Right lobe of liver (tissue), 4 donors: ENCODE results near the gene ARSB.

Experiments
- POLR2A ChIP-seq: fragments of 450-650 bp; IDR thresholded peaks from one replicate; pipeline ENCODE4 v1.6.1; 2017; ENCODE audit warnings: antibody characterized with exemption, mild to moderate bottlenecking
- TF ChIP-seq, protein P1 (sequence below), 4 donors: fragments of 200-600 bp in 3 of 4; fragments of 450-650 bp in 1 of 4; IDR thresholded peaks; one replicate each; pipeline versions ENCODE4 v1.5.1 to v1.8.0; 2016 to 2022; ENCODE audit warnings: antibody characterized with exemption in 4 of 4, mild to moderate bottlenecking in 2 of 4
- donor health status: DM: no; HTN: no; CAD: no.
- donor health status: DM: no; HTN: no; CAD: no.
- donor health status: DM: no; HTN: yes; CAD: no.

DNA sequence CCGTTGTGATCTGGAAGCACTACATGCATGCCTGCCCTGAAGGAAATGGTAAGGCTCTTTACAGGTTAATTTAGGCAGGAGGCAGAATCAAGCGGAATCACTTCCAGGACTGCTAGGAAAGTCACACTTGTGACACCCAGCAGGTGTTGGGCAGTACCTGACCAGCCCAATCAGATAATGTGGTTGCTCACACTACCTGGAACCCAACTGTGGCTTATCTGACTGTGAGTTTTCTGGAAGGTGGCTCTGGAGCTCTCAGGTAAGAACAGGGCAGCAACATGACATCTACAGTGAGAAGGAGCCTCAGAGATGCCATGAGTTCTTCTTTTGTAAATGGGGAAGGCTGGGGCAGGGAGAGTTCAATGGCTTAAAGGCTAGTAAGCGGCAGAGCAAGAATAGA lies 146.4 kb downstream of the ARSB start:
- TF ChIP-seq, protein P1, sequence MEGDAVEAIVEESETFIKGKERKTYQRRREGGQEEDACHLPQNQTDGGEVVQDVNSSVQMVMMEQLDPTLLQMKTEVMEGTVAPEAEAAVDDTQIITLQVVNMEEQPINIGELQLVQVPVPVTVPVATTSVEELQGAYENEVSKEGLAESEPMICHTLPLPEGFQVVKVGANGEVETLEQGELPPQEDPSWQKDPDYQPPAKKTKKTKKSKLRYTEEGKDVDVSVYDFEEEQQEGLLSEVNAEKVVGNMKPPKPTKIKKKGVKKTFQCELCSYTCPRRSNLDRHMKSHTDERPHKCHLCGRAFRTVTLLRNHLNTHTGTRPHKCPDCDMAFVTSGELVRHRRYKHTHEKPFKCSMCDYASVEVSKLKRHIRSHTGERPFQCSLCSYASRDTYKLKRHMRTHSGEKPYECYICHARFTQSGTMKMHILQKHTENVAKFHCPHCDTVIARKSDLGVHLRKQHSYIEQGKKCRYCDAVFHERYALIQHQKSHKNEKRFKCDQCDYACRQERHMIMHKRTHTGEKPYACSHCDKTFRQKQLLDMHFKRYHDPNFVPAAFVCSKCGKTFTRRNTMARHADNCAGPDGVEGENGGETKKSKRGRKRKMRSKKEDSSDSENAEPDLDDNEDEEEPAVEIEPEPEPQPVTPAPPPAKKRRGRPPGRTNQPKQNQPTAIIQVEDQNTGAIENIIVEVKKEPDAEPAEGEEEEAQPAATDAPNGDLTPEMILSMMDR (IDR thresholded peaks at IDR 0.05) = no peak
- TF ChIP-seq POLR2A = no peak
